Measurements from ENCODE around the gene TAS1R1.

The TAS1R1 gene

DNA sequence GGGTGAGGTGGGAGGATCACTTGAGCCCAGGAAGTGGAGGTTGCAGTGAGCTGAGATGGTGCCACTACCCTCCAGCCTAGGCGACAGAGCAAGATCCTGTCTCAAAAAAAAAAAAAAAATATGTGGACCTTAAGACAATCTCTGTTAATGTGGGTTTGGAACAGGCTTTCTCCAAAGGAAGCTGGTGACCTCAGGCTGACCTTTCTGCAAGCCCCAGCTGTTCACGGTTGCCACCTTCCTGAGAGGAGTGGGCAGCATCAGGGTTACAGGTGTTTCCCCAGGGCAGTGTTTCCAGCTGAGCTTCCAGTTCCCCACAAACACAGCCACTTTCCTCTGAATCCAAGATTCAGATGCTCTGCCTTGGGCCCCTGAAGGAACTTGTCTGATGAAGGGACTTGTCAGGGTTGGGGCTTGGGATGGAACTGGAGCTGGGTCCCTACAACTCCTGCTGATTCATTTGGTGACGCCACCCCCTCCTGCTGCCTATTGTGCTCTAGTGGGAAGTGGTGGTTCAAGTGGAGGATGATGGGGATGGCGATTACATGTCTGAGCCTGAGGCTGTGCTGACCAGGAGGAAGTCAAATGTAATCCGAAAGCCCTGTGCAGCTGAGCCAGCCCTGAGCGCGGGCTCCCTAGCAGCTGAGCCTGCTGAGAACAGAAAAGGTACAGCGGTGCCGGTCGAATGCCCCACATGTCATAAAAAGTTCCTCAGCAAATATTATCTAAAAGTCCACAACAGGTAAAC lies 26.6 kb downstream of the TAS1R1 start:
- no peak overlapping the region for H3K4me3 ChIP-seq (ENCODE audit: control insufficient read depth, low read depth, low read length)
- no peak for DNase-seq (ENCODE audit: low read depth)
- TF ChIP-seq CTCF (IDR thresholded peaks at IDR 0.05; ENCODE audit: control insufficient read depth, insufficient read depth, low read depth, low read length, missing control alignments) = no peak

DNA sequence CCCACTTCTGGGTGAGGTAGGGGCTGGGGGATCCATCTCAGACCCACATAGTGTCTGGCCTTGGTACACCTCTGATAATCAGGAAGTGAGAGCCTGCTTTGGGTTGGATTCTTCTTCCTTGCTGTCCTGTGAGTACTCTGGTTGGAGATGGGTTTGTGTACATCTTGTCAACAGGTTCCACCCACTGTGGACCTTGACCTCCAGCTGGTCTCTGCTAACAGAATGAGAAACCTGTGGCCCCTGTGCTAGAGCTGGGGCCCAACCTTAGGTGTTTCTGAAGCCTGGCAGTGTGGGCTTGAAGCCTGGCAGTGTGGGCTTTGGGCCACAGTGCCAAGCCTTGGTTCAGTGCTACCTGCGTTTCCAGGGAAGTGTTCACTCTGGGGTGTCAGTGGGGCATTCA lies 27.3 kb downstream of the TAS1R1 start:
- H3K4me3 ChIP-seq (ENCODE audit: control insufficient read depth, low read depth, low read length) = no peak overlapping the region
- no peak for TF ChIP-seq CTCF (IDR thresholded peaks at IDR 0.05; ENCODE audit: control insufficient read depth, insufficient read depth, low read depth, low read length, missing control alignments)
- DNase-seq (ENCODE audit: low read depth) = no peak

DNA sequence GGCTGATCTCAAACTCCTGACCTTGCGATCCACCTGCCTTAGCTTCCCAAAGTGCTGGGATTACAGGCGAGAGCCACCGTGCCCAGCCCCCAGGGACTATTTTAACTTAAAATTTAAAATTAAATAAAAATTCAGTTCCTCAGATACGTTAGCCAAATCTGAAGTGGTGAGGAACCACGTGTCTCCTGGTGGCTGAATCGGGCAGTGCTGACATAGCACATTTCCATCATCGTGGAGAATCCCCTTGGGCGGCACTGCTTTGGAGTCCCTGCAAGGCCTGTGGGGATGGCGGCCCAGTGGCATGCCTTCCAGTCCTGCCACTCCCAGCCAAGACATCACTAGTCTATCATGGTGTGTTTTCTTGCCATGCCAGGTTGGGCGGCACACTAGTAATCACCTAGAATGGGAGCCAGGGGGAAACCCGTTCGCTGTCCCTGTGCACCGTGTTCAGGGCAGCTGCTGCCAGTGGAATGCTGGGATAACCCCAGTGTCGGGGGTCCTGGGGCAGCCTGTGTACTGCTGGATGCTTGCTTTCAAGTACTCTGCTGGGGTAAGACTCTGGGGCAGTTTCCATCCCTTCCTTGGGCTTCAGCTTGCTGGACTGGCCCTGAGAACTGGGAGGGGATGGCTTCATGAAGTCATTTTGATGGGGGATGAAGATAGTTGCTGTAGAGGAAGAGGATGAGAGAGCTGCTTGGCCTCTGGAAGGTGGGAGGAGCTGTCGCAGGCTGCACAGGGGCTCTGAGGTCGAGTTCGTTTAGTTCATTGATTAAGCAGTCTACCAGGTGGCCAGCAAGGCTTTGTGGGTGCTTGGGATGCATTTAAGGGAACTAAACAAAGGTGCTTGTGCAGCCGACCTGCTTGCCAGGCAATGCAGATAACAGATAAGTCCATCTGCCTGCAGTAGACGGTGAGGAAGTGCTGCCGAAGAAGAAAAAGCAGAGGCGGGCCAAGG lies 29.3 kb downstream of the TAS1R1 start:
- no peak for DNase-seq (ENCODE audit: low read depth)
- peak; percentile 16 for TF ChIP-seq CTCF (IDR thresholded peaks at IDR 0.05; ENCODE audit: control insufficient read depth, insufficient read depth, low read depth, low read length, missing control alignments)
- no peak overlapping the region for H3K4me3 ChIP-seq (ENCODE audit: control insufficient read depth, low read depth, low read length)

DNA sequence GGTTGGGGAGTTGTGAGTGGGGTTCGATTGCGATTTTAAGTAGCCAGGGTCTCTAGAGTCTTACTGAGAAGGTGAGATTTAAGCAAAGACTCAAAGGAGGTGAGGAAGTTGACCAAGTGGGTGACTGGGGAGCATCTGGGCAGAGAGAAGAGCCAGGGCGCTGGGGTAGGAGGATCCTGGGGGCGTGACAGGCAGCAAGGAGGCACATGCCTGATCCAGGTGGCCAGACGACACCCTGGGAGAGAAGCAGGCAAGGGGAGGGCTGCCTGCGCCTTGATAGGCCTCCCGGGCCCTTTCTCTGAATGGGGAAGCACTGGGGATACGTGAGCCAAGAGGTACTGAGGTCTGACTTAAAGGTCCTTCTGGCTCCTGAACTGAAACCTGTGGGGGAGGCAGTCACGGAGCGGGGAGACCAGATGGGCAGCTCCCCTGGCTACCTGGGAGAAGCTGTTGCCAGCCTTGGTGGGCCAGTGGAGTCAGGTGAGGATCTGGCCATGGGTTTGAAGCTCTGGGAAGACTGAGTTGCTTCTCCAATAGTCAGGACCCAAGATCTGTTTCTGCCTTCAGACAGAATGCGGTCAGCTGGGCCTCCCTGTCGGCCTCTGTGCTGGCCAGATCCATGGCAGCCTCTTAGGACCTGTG lies 30.1 kb downstream of the TAS1R1 start:
- DNase-seq (ENCODE audit: low read depth) = no peak
- H3K4me3 ChIP-seq (ENCODE audit: control insufficient read depth, low read depth, low read length) = no peak overlapping the region
- no peak for TF ChIP-seq CTCF (IDR thresholded peaks at IDR 0.05; ENCODE audit: control insufficient read depth, insufficient read depth, low read depth, low read length, missing control alignments)

DNA sequence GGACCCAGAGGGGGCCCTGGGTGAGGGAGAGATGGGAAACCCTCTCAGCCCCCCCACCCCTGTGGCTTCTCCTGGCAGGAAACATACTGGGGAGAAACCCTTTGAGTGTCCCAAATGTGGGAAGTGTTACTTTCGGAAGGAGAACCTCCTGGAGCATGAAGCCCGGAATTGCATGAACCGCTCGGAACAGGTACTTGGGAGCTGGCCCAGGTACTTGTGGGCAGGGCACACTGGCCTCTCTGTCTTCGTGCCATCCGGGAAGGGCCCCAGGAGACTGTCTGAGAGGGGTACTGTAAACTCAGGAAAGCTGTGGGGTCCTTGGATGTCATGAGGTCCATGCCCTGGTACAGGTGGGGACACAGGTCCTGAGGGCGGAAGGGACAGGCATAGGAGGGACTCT lies 30.7 kb downstream of the TAS1R1 start:
- no peak for DNase-seq (ENCODE audit: low read depth)
- H3K4me3 ChIP-seq (ENCODE audit: control insufficient read depth, low read depth, low read length) = no peak overlapping the region
- TF ChIP-seq CTCF (IDR thresholded peaks at IDR 0.05; ENCODE audit: control insufficient read depth, insufficient read depth, low read depth, low read length, missing control alignments) = no peak

DNA sequence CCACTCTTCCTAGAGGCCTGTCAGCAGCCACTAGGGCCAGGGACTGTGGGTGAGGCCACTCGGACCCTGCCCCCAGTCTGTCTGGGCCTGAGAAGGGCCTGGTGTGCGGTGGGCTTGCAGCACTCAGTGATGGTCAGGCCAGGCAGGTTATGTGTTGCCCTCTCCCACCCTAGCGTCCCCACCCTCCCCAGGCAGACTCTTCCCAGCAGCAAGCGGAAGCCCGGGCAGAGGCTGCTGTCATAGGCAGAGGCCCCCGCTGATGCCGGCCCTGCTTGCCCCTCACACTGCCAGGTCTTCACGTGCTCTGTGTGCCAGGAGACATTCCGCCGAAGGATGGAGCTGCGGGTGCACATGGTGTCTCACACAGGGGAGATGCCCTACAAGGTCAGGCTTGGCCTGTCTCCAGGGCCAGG lies 31.3 kb downstream of the TAS1R1 start:
- TF ChIP-seq CTCF (IDR thresholded peaks at IDR 0.05; ENCODE audit: control insufficient read depth, insufficient read depth, low read depth, low read length, missing control alignments) = no peak
- DNase-seq (ENCODE audit: low read depth) = no peak
- H3K4me3 ChIP-seq (ENCODE audit: control insufficient read depth, low read depth, low read length) = no peak overlapping the region
